HG02642 (cell line): Measurements from ENCODE around the gene DENND5B.
A peak's percentile ranks its signal among the peaks of the same experiment; 100 is the strongest.
"Not testable (repeated sequence)": the region's sequence is repeated elsewhere in the genome, so short reads cannot be mapped to it uniquely, and the experiment has no call there.

ENCODE experiments used
- ATAC-seq: cut with Tn5 transposase; IDR thresholded peaks from one replicate; pipeline ENCODE4 v1.9.1; 2021; ENCODE audit warnings: mild to moderate bottlenecking; ENCODE audit not compliant: unreplicated experiment, poor library complexity

Gene DENND5B

GRCh38 chr12:31590642-31591379 lies at the start of gene DENND5B:
DENND5B (minus strand) TSS chr12:31591136; CDS start chr12:31590832, 304 bp downstream.
- ATAC-seq: peak; percentile 65

- no peak for ATAC-seq
Observed at GRCh38 chr12:31634620-31635019, 43.7 kb upstream of the DENND5B start.

DNA sequence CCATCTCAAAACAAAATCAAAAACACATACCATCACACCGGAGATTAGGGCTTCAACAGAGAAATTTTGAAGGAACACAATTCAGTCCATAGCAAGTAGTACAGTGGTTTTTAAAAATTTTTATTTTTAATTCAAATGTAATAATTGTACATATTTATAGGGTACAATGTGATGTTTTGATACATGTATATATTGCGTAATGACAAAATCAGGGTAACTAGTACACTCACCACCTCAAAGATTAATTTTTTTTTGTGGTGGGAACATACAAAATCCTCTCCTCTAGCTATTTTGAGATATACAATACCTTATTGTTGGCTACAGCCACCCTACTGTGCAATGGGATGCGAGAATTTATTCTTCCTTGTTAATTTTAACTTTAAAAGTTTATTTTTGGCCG lies 42.5 kb upstream of the DENND5B start:
- no peak for ATAC-seq

DNA sequence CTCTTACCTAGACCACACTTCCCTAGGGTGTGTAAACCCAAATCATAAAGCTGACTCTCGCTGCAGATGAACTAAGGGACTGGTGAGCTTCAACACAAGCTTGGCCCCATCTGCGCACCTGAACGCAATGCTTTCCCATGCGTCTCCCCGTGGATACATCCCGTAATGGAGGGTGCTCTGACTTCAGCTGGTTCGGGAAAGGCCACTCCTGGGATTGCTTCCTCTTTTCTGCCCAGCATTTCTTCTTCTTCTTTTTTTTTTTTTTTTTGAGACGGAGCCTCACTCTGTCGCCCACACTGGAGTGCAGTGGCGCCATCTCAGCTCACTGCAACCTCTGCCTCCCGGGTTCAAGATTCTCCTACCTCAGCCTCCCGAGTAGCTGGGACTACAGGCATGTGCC lies 40.9 kb upstream of the DENND5B start:
- no peak for ATAC-seq

DNA sequence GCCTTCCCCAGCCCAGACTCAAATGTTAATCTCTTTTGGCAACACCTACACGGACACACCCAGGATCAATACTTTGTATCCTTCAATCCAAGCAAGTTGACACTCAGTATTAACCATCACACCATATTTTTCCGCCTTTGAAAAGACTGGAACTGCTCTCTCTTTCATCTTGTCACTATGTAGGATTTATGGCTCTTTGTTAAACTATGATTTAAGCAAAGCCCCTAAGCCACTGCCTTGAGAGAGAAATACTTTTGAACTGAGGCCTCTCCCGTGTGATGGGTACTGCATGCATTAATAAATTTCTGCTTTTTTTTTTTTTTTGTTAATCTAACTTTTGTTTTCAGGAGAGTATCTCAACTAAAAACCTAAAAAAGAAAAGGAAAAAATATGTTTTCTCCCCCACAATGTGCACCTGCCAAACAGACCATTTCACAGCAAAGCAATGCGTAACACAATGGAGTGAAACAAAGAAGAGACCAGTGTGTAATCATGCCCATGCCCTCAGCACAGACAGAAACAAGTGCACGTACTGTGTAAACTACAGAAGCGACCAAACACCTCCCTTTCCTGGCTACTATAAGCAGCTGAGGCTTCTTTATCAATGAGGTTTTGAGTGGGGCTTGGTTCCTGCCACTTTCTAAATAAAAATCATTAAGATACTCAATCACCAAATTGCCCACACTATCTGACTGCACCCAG lies 40.2 kb upstream of the DENND5B start:
- no peak for ATAC-seq

DNA sequence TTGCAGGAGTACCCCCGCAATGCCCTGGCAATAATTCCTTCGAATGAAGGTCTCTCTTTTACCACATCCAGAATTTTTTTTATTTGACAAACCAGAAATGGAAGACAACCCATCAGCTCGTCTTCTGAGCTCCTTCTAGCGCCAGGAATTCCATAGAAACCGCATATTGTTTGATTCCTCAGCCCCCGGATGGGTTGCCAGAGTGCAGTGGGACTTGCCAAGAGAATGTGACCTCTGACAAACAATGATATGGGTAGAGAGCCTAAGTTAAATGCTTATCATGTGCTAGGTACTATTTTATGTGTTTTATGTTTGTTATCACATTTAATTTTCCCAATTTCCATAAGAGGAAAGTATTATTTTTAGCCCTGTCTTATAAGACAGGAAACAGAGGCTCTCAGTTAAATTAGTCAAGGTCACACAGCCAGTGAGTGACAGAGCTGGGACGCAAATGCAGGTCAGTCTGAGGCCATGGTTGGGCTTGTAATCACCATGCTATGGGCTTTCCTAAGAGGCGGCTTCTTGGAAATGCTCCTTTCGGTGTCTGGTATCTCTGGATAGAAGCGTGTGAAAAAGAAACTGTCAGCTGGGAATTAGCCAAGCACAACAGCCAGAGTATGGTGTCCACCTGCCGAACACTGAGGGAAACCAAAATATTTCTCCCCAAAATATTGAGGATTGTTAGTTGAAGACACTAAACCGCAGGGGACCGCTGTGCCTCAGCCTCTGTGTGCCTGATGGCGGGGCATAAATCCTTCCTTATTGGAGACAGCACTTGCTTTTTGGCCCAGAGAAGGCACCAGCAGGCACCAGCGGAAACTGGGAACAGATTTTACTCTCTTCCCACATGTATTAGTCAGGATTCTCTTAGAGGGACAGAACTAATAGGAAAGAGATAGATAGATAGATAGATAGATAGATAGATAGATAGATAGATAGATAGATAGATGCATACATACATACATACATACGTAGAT lies 39.1 kb upstream of the DENND5B start:
- no peak for ATAC-seq

DNA sequence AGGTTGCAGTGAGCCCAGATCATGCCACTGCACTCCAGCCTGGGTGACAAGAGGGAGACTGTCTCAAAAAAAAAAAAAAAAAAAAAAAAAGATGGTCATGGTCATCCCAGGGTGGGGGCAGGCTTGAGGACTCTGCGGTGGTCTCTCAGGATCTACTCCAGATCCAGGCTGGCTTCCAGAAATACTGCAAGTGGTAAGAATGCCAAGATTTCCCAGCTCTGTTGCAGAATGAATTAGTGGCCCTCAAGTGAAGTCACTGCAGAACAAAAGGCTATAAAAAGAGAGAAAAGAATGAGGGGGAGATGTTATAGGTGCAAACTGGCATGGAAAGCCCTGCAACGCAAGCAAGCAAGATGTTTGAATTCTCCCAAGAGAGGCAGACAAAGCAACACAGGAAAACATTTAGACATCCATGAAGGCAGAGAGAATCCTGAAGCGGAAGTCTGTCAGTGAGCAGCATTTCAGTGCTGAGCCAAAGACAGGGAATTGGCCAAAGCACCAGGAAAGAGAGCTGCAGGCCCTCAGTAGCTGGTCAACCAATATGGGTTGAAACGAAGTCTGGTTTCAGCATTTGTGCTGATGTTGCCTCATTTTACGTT lies 36.6 kb upstream of the DENND5B start:
- no peak for ATAC-seq

- no peak for ATAC-seq
Observed at GRCh38 chr12:31626270-31626995, 35.5 kb upstream of the DENND5B start.

DNA sequence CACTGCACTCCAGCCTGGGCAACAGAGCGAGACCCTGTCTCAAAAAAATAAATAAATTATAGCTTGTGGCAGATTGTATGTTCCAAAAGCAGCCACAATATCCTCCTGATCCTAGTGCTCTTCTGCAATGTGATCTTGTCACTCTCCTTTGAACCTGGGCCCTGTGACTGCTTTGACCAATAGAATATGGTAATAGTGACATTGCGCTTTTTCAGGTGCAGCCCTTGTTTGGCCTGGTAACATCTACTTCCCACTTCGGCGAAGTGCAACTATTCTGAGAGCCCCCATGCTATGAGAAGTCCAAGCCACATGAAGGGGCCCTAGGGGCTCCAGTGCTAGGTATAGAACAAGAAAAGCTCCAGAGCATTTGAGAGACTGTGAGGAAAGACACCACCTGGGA lies 31.1 kb upstream of the DENND5B start:
- ATAC-seq: no peak

GRCh38 chr12:31620311-31620710 lies 29.4 kb upstream of the DENND5B start:
- no peak for ATAC-seq

- ATAC-seq: no peak
Observed at GRCh38 chr12:31618228-31619025, 27.5 kb upstream of the DENND5B start.

DNA sequence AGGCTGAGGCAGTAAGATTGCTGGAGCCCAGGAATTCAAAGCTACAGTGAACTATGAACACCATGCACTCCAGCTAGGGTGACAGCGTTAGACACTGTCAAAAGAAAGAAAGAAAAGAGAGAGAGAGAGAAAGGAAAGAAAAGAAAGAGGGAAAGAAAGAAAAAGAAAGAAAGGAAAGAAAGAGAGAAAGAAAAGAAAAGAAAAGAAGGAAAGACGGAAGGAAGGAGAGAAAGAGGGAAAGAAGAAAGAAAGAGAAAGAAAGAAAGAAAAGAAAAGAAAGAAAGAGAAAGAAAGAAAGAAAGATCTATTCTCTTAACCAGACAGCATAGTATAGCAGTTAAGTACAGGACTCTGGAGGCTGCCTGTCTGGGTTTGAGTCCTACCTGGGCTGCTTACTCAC lies 21.9 kb upstream of the DENND5B start:
- no peak for ATAC-seq

DNA sequence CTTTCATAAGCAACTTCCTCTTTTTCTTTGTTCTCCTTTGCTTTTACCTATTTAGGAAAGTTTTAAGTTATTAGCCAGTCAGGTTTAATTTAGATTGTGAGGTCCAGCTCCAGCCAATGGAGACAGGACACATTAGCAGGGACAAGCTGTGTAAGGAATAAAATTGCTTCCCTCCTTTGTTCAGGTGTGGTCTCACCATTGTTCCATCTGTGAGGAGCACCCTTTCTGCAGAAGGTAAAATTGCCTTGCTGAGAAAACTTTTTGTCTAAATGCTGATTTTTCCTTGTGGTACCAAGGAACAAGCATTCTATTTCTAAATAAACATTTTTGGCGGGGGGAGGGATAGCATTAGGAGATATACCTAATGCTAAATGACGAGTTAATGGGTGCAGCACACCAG lies 17.4 kb upstream of the DENND5B start:
- ATAC-seq: not testable (repeated sequence)

GRCh38 chr12:31605531-31605930 lies 14.6 kb upstream of the DENND5B start:
- ATAC-seq: no peak

GRCh38 chr12:31603546-31604009 lies 12.6 kb upstream of the DENND5B start:
- peak; percentile 98 for ATAC-seq

DNA sequence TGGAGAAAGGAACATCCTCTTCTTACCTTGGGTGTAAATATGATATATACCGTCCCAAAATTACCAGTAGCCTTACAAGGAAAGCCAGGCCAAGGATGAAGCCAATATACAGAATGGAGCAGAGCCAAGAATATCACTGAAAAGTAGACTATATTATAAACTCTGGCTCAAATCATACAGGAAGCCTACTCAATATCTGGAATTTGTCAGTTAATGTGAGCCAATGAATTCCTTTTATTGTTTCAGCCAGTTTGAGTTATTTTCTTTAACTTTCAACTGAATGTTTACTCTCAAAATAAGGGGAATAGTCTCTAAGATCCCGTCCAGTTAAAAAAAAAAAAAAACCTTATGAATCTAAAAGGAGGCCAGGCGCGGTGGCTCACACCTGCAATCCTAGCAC lies 9.8 kb upstream of the DENND5B start:
- no peak for ATAC-seq

GRCh38 chr12:31600252-31600651 lies 9.3 kb upstream of the DENND5B start:
- ATAC-seq: no peak

GRCh38 chr12:31599053-31599452 lies 8.1 kb upstream of the DENND5B start:
- ATAC-seq: peak; percentile 60

- no peak for ATAC-seq
Observed at GRCh38 chr12:31597066-31597465, 6.1 kb upstream of the DENND5B start.
